Liver (tissue), 9 donors: ENCODE results near the gene NECTIN1. TPM values are rescaled to one million over a fixed set of nuclear protein-coding genes. Genes with fewer than 3 reads are reported as not detected.

Experiments
- DNase-seq: peaks from one replicate; pipeline ENCODE4 v3.0.0-alpha.2; 2017; ENCODE audit warnings: low spot score
- H3K27ac ChIP-seq, 2 donors: one replicate each; pipeline ENCODE4 v1.7.0; 2013; ENCODE audit warnings: inconsistent platforms in 2 of 2, low read length in 2 of 2, control low read depth in 1 of 2, low read depth in 1 of 2, mild to moderate bottlenecking in 1 of 2
- H3K27me3 ChIP-seq, 4 donors: one replicate each; pipeline versions ENCODE4 v1.6.1 to v1.7.0; 2013; ENCODE audit warnings: low read length in 3 of 4, inconsistent platforms in 1 of 4, mild to moderate bottlenecking in 1 of 4, moderate library complexity in 1 of 4; ENCODE audit not compliant: control insufficient read depth in 4 of 4, insufficient read depth in 4 of 4
- H3K36me3 ChIP-seq, 4 donors: one replicate each; pipeline versions ENCODE4 v1.6.1 to v1.7.0; 2013; ENCODE audit warnings: low read length in 3 of 4, mild to moderate bottlenecking in 3 of 4, low read depth in 1 of 4, moderate library complexity in 1 of 4; ENCODE audit not compliant: control insufficient read depth in 4 of 4, insufficient read depth in 3 of 4
- H3K4me1 ChIP-seq, 4 donors: one replicate each; pipeline versions ENCODE4 v1.6.1 to v1.7.0; 2013; ENCODE audit warnings: low read length in 3 of 4, mild to moderate bottlenecking in 3 of 4, moderate library complexity in 1 of 4; ENCODE audit not compliant: control insufficient read depth in 4 of 4, insufficient read depth in 4 of 4
- H3K4me3 ChIP-seq, 3 donors: one replicate each; pipeline versions ENCODE4 v1.6.1 to v1.7.0; 2013; ENCODE audit warnings: low read length in 3 of 3, control low read depth in 1 of 3, low read depth in 1 of 3, mild to moderate bottlenecking in 1 of 3
- H3K9ac ChIP-seq, 2 donors: one replicate each; pipeline ENCODE4 v1.7.0; 2013; ENCODE audit warnings: low read length in 2 of 2, mild to moderate bottlenecking in 2 of 2, moderate library complexity in 2 of 2, control low read depth in 1 of 2, low read depth in 1 of 2
- H3K9me3 ChIP-seq, 4 donors: one replicate each; pipeline versions ENCODE4 v1.6.1 to v1.7.0; 2013; ENCODE audit warnings: low read length in 3 of 4; ENCODE audit not compliant: control insufficient read depth in 4 of 4
- ATF3 ChIP-seq: IDR thresholded peaks from 2 replicates; pipeline ENCODE4 v1.6.1; 2016; ENCODE audit warnings: antibody characterized with exemption
- EGR1 ChIP-seq, 2 donors: IDR thresholded peaks; 2 replicates each; pipeline ENCODE4 v1.6.1; 2016 to 2018; ENCODE audit warnings: antibody characterized with exemption in 2 of 2, low read depth in 2 of 2
- FOXA2 ChIP-seq: IDR thresholded peaks from 2 replicates; pipeline ENCODE4 v1.6.1; 2016; ENCODE audit warnings: antibody characterized with exemption
- GABPA ChIP-seq, 2 donors: IDR thresholded peaks in 1 of 2; conservative IDR thresholded peaks in 1 of 2; 2 replicates each; pipeline ENCODE4 v1.6.1; 2016; ENCODE audit warnings: antibody characterized with exemption in 2 of 2, mild to moderate bottlenecking in 1 of 2, moderate library complexity in 1 of 2
- HNF4A ChIP-seq, 2 donors: conservative IDR thresholded peaks; 2 replicates each; pipeline ENCODE4 v1.6.1; 2016; ENCODE audit warnings: antibody characterized with exemption in 2 of 2, mild to moderate bottlenecking in 2 of 2
- JUND ChIP-seq, 2 donors: IDR thresholded peaks; 2 replicates each; pipeline ENCODE4 v1.6.1; 2016; ENCODE audit warnings: antibody characterized with exemption in 2 of 2
- MAX ChIP-seq: IDR thresholded peaks from 2 replicates; pipeline ENCODE4 v1.6.1; 2016; ENCODE audit warnings: antibody characterized with exemption
- NR2F2 ChIP-seq: IDR thresholded peaks from 2 replicates; pipeline ENCODE4 v1.6.1; 2016; ENCODE audit warnings: antibody characterized with exemption
- RAD21 ChIP-seq, 2 donors: IDR thresholded peaks; 2 replicates each; pipeline ENCODE4 v1.6.1; 2016; ENCODE audit warnings: antibody characterized with exemption in 2 of 2, mild to moderate bottlenecking in 2 of 2
- REST ChIP-seq: IDR thresholded peaks from 2 replicates; pipeline ENCODE4 v1.6.1; 2016; ENCODE audit warnings: antibody characterized with exemption, mild to moderate bottlenecking
- SP1 ChIP-seq: IDR thresholded peaks from 2 replicates; pipeline ENCODE4 v1.6.1; 2018; ENCODE audit warnings: antibody characterized with exemption, mild to moderate bottlenecking
- TAF1 ChIP-seq: conservative IDR thresholded peaks from 2 replicates; pipeline ENCODE4 v1.6.1; 2016; ENCODE audit warnings: antibody characterized with exemption, mild to moderate bottlenecking
- YY1 ChIP-seq: IDR thresholded peaks from 2 replicates; pipeline ENCODE4 v1.6.1; 2016; ENCODE audit warnings: antibody characterized with exemption, mild to moderate bottlenecking
- ZBTB33 ChIP-seq: IDR thresholded peaks from 2 replicates; pipeline ENCODE4 v1.6.1; 2016; ENCODE audit warnings: antibody characterized with exemption
- WGBS: extraction: QIAGEN DNeasy Blood & Tissue Kit; methylation state at CpG from one replicate; pipeline ENCODE4 v1.1.7; 2013; 5-methylcytosine and 5-hydroxymethylcytosine counted together
- polyA plus RNA-seq, 2 donors: library from polyadenylated mRNA; stranded (reverse) in 1 of 2; unstranded in 1 of 2; fragments of 200-250 nt in 1 of 2; fragments of >200 nt in 1 of 2; fragmentation: Nextera tagmentation in 1 of 2; extraction: Ambion mirVana in 1 of 2; gene quantifications; one replicate each; pipeline versions ENCODE4 v1.2.1 to v1.2.3, GENCODE V29; 2013 to 2015
- total RNA-seq, 2 donors: library from RNA; depleted of rRNA; stranded (reverse); fragments of >200 nt; gene quantifications; one replicate each; pipeline ENCODE4 v1.2.3, GENCODE V29; 2014
- donor health status: healthy.
- donor health status: healthy.
- donor health status: healthy.
- donor health status: healthy.
- donor health status: healthy.

The NECTIN1 gene
- total and polyA plus RNA-seq, 4 donors = 0.69 to 7.7 (median 5.0) TPM

- TF ChIP-seq ZBTB33 (no peak), HNF4A (conservative IDR thresholded peaks at IDR 0.05) (no peak), GABPA (IDR thresholded peaks at IDR 0.05 in 1 of 2, conservative IDR thresholded peaks at IDR 0.05 in 1 of 2) (no peak), SP1 (no peak)
Measured at GRCh38 chr11:119778391-119779194, 49.6 kb upstream of the NECTIN1 start (continued).

GRCh38 chr11:119777940-119778339 is 48.9 kb upstream of the NECTIN1 start:
- no peaks in the 10 kb centered on the region for H3K4me1 ChIP-seq
- WGBS = 92% methylated on average over 10 of the region's 10 CpGs
- no peaks in the 10 kb centered on the region for H3K27me3 ChIP-seq
- no peaks in the 10 kb centered on the region for H3K36me3 ChIP-seq
- H3K4me3 ChIP-seq = no peak overlapping the region
- no peak overlapping the region for H3K27ac ChIP-seq
- no peak for TF ChIP-seq GABPA (IDR thresholded peaks at IDR 0.05 in 1 of 2, conservative IDR thresholded peaks at IDR 0.05 in 1 of 2)
- TF ChIP-seq FOXA2 = no peak
- no peak for TF ChIP-seq ZBTB33
- TF ChIP-seq JUND (IDR thresholded peaks at IDR 0.05) = no peak
- TF ChIP-seq EGR1 (IDR thresholded peaks at IDR 0.05; ENCODE audit: low read depth in 2 of 2) = no peak
- no peak for TF ChIP-seq TAF1
- no peak for DNase-seq
- no peak overlapping the region for H3K9ac ChIP-seq
- no peaks in the 10 kb centered on the region for H3K9me3 ChIP-seq

GRCh38 chr11:119776651-119777050 is 47.7 kb upstream of the NECTIN1 start:
- Histone ChIP-seq H3K4me3 (no peak overlapping the region), H3K27me3 (no peaks in the 10 kb centered on the region), H3K9ac (no peak overlapping the region), H3K36me3 (no peaks in the 10 kb centered on the region), H3K4me1 (no peaks in the 10 kb centered on the region), H3K9me3 (no peaks in the 10 kb centered on the region), H3K27ac (no peak overlapping the region)
- DNase-seq = no peak
- no peak for TF ChIP-seq JUND (IDR thresholded peaks at IDR 0.05)
- no peak for TF ChIP-seq ATF3
- TF ChIP-seq FOXA2 = no peak
- TF ChIP-seq REST = no peak
- no peak for TF ChIP-seq GABPA (IDR thresholded peaks at IDR 0.05 in 1 of 2, conservative IDR thresholded peaks at IDR 0.05 in 1 of 2)
- TF ChIP-seq NR2F2 = no peak
- TF ChIP-seq SP1 = no peak
- TF ChIP-seq YY1 = no peak
- no peak for TF ChIP-seq EGR1 (IDR thresholded peaks at IDR 0.05; ENCODE audit: low read depth in 2 of 2)
- TF ChIP-seq HNF4A (conservative IDR thresholded peaks at IDR 0.05) = no peak
- TF ChIP-seq TAF1 = no peak
- no peak for TF ChIP-seq MAX
- no peak for TF ChIP-seq RAD21 (IDR thresholded peaks at IDR 0.05)
- 56% methylated on average over 5 of the region's 5 CpGs for WGBS
